Measurements from ENCODE around the gene PLD5.
"Not testable (repeated sequence)": the region's sequence is repeated elsewhere in the genome, so short reads cannot be mapped to it uniquely, and the experiment has no call there.

DNA sequence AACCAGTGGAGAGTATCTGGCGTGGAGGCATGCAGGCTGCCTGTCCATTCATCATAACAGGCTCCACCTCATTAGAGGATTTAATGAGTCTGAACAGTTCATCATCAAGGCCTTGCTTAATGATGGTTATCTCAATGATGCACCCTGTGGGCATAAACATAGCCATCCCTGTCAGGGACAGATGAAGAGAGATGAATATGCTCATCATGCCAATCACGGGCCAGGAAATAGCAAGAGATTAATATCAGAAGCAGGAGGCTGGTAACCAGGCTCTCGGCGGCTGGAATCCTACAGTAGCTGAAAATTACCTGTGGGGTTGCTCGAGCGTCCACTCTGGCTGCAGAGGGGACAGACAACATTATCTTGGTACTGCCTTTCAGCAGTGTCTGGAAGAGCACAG is 247.7 kb downstream of the PLD5 start:
- TF ChIP-seq, protein P1, sequence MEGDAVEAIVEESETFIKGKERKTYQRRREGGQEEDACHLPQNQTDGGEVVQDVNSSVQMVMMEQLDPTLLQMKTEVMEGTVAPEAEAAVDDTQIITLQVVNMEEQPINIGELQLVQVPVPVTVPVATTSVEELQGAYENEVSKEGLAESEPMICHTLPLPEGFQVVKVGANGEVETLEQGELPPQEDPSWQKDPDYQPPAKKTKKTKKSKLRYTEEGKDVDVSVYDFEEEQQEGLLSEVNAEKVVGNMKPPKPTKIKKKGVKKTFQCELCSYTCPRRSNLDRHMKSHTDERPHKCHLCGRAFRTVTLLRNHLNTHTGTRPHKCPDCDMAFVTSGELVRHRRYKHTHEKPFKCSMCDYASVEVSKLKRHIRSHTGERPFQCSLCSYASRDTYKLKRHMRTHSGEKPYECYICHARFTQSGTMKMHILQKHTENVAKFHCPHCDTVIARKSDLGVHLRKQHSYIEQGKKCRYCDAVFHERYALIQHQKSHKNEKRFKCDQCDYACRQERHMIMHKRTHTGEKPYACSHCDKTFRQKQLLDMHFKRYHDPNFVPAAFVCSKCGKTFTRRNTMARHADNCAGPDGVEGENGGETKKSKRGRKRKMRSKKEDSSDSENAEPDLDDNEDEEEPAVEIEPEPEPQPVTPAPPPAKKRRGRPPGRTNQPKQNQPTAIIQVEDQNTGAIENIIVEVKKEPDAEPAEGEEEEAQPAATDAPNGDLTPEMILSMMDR (conservative IDR thresholded peaks at IDR 0.05; ENCODE audit: low read depth, low read length), result not testable (repeated sequence)
- not testable (repeated sequence) for TF ChIP-seq EZH2 (IDR thresholded peaks at IDR 0.05; ENCODE audit: borderline replicate concordance, low read depth, low read length, poor library complexity, severe bottlenecking)
